Activated naive CD8-positive, alpha-beta T cell treated with anti-CD3 and anti-CD28 coated beads, Interleukin-2, amount 50 U/mL, for 16 hours (primary cell): ENCODE results near the gene RXYLT1.
"Not testable (repeated sequence)": the region's sequence is repeated elsewhere in the genome, so short reads cannot be mapped to it uniquely, and the experiment has no call there.

ENCODE experiments used
- DNase-seq: peaks from one replicate; pipeline ENCODE4 v3.0.0-alpha.2; 2020; ENCODE audit warnings: low read depth, low spot score

RXYLT1 gene, protein sequence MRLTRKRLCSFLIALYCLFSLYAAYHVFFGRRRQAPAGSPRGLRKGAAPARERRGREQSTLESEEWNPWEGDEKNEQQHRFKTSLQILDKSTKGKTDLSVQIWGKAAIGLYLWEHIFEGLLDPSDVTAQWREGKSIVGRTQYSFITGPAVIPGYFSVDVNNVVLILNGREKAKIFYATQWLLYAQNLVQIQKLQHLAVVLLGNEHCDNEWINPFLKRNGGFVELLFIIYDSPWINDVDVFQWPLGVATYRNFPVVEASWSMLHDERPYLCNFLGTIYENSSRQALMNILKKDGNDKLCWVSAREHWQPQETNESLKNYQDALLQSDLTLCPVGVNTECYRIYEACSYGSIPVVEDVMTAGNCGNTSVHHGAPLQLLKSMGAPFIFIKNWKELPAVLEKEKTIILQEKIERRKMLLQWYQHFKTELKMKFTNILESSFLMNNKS

GRCh38 chr12:63779498-63780481 is at the start of gene RXYLT1:
Gene RXYLT1, plus strand, starts transcription at chr12:63779909. Its CDS starts 52 bp downstream, at chr12:63779961.
- peak; percentile 58 for DNase-seq

DNA sequence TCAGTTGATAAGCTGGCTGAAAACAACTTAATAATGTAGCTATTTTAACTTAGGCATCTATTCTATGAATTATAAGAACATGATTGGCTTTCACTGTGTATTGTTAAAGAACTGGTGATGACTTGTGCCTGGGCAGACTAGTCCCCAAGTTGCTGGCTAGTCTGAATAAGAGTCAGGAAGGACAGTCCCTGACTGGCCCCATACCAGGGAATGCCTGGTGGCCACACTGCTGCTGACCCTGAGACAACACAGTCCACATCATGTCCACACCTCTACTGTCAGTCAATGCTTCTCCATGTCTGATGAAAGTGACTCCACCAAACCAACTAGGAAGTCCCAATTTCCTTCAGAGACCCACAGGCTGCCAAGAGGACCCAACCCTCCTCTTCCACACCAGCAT is 46.9 kb upstream of the RXYLT1 start:
- not testable (repeated sequence) for DNase-seq

GRCh38 chr12:63733585-63733984 is 46.1 kb upstream of the RXYLT1 start:
- DNase-seq = not testable (repeated sequence)

GRCh38 chr12:63740551-63740950 is 39.2 kb upstream of the RXYLT1 start:
- DNase-seq = not testable (repeated sequence)

- DNase-seq = not testable (repeated sequence)
Measured at GRCh38 chr12:63741431-63741830, 38.3 kb upstream of the RXYLT1 start.

- not testable (repeated sequence) for DNase-seq
Measured at GRCh38 chr12:63744110-63744509, 35.6 kb upstream of the RXYLT1 start.

GRCh38 chr12:63746470-63746869 is 33.2 kb upstream of the RXYLT1 start:
- DNase-seq = not testable (repeated sequence)

- not testable (repeated sequence) for DNase-seq
Measured at GRCh38 chr12:63747136-63747535, 32.6 kb upstream of the RXYLT1 start.

DNA sequence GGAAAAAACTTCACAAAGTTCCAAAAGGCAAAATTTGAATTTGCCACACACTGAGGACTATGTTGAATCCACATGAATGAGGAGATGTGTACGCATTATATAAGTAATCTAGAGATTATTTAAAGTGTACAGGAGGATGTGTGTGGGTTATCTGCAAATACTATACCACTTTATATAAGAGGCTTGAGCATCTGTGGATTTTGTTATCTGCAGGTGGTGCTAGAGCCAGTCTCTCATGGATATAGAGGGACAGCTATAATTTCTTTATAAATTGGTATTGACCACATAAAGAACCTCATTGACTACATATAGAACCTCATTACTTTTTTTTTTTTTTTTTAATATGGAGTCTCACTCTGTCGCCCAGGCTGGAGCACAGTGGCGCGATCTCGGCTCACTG is 32.2 kb upstream of the RXYLT1 start:
- no peak for DNase-seq

DNA sequence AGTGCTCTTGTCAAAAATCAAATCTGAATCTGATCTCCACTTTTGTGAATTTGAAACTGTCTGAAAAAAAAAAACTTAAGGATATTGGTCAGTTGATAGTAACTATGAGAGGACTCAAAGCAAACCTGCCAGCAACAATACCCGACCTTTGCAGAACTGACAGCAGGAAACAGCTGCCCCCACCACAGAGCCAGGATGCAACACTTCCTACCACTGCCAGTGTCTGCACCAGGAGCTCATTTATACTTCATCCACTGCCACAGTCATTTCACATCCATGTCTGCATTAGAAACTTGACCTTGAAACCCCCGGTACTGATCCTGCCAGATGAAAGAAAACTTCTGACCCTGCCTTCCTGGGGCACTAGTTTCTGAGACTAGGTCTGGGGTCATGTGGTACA is 27.4 kb upstream of the RXYLT1 start:
- DNase-seq = no peak

GRCh38 chr12:63752841-63753240 is 26.9 kb upstream of the RXYLT1 start:
- DNase-seq = no peak

GRCh38 chr12:63753743-63754142 is 26.0 kb upstream of the RXYLT1 start:
- no peak for DNase-seq

GRCh38 chr12:63764481-63764880 is 15.2 kb upstream of the RXYLT1 start:
- DNase-seq = no peak

GRCh38 chr12:63766498-63766897 is 13.2 kb upstream of the RXYLT1 start:
- DNase-seq = no peak

GRCh38 chr12:63770375-63770774 is 9.3 kb upstream of the RXYLT1 start:
- no peak for DNase-seq

- DNase-seq = no peak
Measured at GRCh38 chr12:63777340-63777739, 2.4 kb upstream of the RXYLT1 start.

- no peak for DNase-seq
Measured at GRCh38 chr12:63782466-63782865, 2.8 kb downstream of the RXYLT1 start.

DNA sequence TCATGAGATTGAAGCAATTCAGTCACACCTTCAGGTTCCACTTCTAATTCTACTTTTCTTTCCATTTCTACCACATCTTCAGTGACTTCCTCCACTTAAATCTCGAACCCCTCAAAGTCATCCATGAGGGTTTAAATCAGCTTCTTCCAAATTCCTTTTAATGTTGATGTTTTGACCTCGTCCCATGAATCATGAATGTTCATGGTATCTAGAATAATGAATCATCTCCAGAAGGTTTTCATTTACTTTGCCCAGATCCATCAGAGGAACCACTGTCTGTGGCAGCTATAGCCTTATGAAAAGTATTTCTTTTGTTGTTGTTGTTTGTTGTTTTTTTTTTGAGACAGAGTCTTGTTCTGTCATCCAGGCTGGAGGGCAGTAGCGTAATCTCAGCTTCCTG is 7.6 kb downstream of the RXYLT1 start:
- DNase-seq = no peak

DNA sequence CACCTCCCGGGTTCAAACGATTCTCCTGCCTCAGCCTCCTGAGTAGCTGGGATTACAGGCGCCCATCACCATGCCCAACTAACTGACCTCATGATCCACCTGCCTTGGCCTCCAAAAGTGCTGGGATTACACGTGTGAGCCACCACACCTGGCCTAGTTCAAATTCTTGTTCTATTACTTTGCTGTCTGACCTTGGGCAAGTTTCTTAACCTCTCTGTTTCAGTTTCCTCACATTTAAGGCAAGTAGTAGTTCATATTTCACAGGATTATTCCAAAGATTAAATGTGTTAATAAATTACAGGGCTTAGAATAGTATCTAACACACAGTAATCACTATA is 10.9 kb downstream of the RXYLT1 start:
- no peak for DNase-seq

DNA sequence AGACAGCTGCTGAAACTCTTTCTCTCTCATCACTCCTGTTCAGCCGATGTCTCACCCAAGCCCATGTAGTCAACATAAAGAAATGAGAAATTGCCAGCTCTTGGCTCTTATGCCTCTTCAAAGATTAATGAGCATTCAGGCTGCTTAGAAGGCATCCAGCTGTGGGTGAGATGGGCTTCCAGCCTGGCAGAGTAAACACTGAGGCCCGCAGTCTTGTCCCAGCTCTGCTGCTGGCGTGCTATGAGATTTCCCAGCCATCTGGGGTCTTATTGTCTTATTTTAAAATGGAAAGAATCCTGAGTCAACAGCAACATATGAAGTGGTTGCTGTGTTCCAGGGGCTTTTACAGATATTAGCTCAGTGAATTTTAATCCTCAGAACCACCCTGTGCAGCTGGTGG is 12.6 kb downstream of the RXYLT1 start:
- no peak for DNase-seq

DNA sequence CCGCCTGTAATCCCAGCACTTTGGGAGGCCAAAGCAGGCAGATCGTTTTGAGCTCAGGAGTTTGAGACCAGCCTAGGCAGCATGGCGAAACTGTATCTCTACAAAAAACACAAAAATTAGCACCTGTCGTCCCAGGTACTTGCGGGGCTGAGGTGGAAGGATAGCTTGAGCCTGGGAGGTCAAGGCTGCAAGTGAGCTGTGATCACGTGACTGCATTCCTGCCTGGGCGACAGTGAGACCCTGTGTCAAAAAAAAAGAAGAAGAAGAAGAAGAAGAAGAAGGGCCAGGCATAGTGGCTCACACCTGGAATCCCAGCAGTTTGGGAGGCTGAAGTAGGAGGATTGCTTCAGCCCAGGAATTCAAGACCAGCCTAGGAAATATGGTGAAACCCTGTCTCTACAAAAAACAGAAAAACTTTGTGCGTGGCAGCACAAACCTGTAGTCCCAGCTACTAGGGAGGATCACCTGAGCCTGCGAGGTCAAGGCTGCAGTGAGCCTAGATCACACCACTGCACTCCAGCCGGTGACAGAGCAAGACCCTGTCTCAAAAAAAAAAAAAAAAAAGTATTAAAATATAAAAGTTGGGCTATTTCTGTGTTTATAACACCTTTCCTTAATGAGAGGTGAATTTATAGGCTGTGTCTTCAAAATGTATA is 15.5 kb downstream of the RXYLT1 start:
- DNase-seq = no peak

DNA sequence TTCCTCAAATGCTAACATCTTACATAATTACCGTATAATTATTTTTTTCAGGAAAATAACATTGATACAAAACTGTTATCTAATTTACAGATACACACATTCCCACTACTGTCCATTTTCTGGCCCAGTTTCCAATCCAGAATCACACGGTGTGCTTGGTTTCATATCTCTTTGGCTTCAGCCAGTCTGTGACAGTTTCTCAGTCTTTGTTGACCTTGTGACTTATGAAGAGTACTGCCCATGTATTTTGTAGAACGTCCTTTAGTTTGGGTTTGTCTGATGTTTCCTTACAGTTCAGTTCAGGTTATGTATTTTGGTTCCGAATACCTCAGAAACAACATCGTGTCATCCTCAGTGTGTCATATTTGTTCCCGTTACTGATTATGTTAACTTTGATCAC is 16.2 kb downstream of the RXYLT1 start:
- DNase-seq = no peak
